Measurements from ENCODE around the gene RIN2. TPM values are rescaled to one million over a fixed set of nuclear protein-coding genes. Genes with fewer than 3 reads are reported as not detected.

The RIN2 gene
- total RNA-seq, 1 donor from 2014 or later: 27.1 TPM

DNA sequence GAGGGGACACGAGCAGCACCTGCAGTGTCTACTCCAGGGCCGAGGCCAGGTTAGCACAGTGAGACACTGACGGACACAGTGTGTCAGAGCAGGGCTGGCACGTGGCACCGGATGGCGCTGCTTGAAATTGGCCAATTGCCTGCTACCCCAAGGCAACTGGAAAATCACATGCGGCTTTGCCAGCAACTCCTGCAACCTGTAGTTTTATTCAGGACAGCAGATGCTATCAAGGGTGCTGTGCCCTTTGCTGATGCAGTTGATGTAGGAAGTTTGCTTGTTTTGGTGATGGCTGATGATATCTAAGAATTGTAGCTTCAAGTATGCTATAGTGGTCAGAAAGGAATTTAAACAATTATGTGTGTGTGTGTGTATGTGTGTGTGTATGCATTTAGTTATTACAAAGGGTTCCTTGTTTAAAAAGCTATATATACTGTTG lies 25.9 kb downstream of the RIN2 start:
- peaks cover 0 to 3% (median 0%) of the 10 kb centered on the region in 3 donors for H3K36me3 ChIP-seq (ENCODE audit: control insufficient read depth in 3 of 3, insufficient read depth in 3 of 3, low read length in 3 of 3)
- no peak overlapping the region for H3K27ac ChIP-seq (ENCODE audit: low read depth, low read length)
- H3K4me1 ChIP-seq (ENCODE audit: control insufficient read depth in 3 of 3, insufficient read depth in 3 of 3, low read length in 3 of 3): peaks cover 28 to 39% (median 38%) of the 10 kb centered on the region in 3 donors
- H3K9me3 ChIP-seq (ENCODE audit: control insufficient read depth in 3 of 3, low read length in 3 of 3): peaks cover 0 to 2% (median 0%) of the 10 kb centered on the region in 3 donors
- H3K4me3 ChIP-seq (ENCODE audit: low read length in 3 of 3): no peak overlapping the region
- H3K9ac ChIP-seq (ENCODE audit: low read depth in 1 of 3, low read length in 3 of 3): no peak overlapping the region
- no peaks in the 10 kb centered on the region for H3K27me3 ChIP-seq (ENCODE audit: control insufficient read depth in 3 of 3, insufficient read depth in 3 of 3, low read length in 3 of 3)

DNA sequence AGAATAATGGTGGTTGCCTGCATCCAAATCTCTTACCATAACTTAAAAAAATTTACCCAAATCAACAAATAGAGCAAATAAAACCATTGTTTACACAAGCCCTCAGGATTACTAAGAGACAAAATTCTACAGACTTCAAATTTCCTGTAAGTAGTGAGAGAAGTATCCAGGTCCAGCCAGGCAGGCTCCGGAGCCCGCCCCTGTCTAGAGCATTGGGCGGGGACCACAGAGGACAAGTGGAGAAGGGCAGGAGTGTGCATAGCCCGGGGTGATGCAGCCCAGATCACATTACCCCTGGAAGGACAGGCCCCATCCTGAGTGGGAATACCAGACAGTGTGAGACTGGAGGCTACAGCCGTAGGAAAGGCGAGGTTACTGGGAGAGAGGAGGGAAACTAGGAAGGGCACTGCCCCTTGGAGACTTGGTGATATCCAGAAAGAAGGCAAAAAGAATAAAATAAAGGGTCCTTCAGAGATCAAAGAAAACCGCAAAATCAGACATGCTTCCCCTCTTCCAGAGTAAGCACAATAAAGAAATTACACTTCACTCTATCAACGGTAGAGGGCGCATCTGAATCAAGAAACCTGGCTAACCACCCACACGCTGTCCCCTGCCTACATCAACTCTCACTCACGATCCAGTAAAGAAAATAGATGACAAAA lies 26.6 kb downstream of the RIN2 start:
- Histone ChIP-seq H3K27me3 (ENCODE audit: control insufficient read depth in 3 of 3, insufficient read depth in 3 of 3, low read length in 3 of 3) (no peaks in the 10 kb centered on the region), H3K9me3 (ENCODE audit: control insufficient read depth in 3 of 3, low read length in 3 of 3) (peaks cover 0 to 3% (median 0%) of the 10 kb centered on the region in 3 donors), H3K36me3 (ENCODE audit: control insufficient read depth in 3 of 3, insufficient read depth in 3 of 3, low read length in 3 of 3) (peaks cover 0 to 3% (median 0%) of the 10 kb centered on the region in 3 donors), H3K27ac (ENCODE audit: low read depth, low read length) (peak overlapping the region; percentile 60), H3K4me1 (ENCODE audit: control insufficient read depth in 3 of 3, insufficient read depth in 3 of 3, low read length in 3 of 3) (peaks cover 28 to 36% (median 35%) of the 10 kb centered on the region in 3 donors), H3K9ac (ENCODE audit: low read depth in 1 of 3, low read length in 3 of 3) (peak overlapping the region; percentile 45 to 57 (median 57)), H3K4me3 (ENCODE audit: low read length in 3 of 3) (peak overlapping the region in 1 of 3 donors; percentile 47)

DNA sequence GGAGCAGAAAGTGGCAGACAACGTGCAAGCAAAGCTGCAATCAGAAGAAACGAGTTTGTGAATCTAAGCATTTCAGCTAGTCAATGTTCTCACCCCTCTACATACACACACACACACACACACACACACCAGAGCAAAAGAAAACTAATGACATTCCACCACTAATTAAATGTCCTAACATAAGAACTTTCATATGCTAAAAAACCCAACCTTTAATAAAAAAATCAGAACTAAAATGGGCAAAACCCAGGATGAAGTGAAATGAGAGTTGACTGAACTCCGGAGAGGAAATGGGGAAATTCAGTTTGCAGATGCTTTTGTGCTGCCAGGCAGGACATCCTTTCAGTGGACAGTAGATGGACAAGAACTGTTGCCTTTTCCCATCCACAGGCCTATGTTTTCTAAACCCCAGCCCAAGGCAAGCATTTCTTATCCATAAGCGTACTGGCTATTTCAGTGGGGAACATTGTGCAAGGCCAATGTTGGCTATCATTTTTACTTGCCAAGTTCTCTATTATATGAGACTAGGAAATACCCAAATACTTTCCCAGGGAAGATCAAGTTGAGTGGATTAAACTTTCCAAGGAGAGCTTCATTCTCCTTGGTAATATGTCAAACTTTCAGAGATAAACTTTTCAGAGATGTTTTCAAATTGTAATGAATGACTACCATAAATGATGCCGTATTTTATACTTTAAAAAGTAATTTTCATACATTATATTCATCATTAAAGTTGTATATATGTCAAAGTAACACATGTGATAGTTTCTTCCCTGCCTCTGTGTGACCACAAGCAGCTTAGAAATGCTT lies 27.3 kb downstream of the RIN2 start:
- Histone ChIP-seq H3K27me3 (ENCODE audit: control insufficient read depth in 3 of 3, insufficient read depth in 3 of 3, low read length in 3 of 3) (no peaks in the 10 kb centered on the region), H3K36me3 (ENCODE audit: control insufficient read depth in 3 of 3, insufficient read depth in 3 of 3, low read length in 3 of 3) (peaks cover 0 to 3% (median 0%) of the 10 kb centered on the region in 3 donors), H3K4me3 (ENCODE audit: low read length in 3 of 3) (peak overlapping the region in 2 of 3 donors; percentile 28 to 47), H3K4me1 (ENCODE audit: control insufficient read depth in 3 of 3, insufficient read depth in 3 of 3, low read length in 3 of 3) (peaks cover 26 to 33% (median 33%) of the 10 kb centered on the region in 3 donors), H3K9ac (ENCODE audit: low read depth in 1 of 3, low read length in 3 of 3) (no peak overlapping the region), H3K9me3 (ENCODE audit: control insufficient read depth in 3 of 3, low read length in 3 of 3) (peaks cover 0 to 3% (median 0%) of the 10 kb centered on the region in 3 donors), H3K27ac (ENCODE audit: low read depth, low read length) (peak overlapping the region; percentile 60)

DNA sequence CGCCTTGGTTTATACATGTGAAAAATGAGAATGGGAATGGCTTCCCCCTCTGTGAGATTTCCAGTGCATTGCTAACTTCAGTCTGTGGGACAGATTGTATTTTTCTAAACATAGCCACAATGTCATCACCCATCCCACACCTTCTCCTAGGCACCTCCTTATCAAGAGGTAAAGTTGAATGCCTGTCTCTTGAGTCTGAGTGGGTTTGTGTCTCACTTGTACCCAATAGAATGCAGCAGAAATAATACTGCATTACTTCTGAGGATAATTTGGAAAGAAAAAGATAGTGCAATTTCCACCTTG lies 27.9 kb downstream of the RIN2 start:
- no peaks in the 10 kb centered on the region for H3K27me3 ChIP-seq (ENCODE audit: control insufficient read depth in 3 of 3, insufficient read depth in 3 of 3, low read length in 3 of 3)
- peak overlapping the region in 1 of 3 donors; percentile 28 for H3K4me3 ChIP-seq (ENCODE audit: low read length in 3 of 3)
- H3K9ac ChIP-seq (ENCODE audit: low read depth in 1 of 3, low read length in 3 of 3): no peak overlapping the region
- H3K27ac ChIP-seq (ENCODE audit: low read depth, low read length): peak overlapping the region; percentile 32
- peaks cover 0 to 3% (median 0%) of the 10 kb centered on the region in 3 donors for H3K9me3 ChIP-seq (ENCODE audit: control insufficient read depth in 3 of 3, low read length in 3 of 3)
- peaks cover 25 to 33% (median 32%) of the 10 kb centered on the region in 3 donors for H3K4me1 ChIP-seq (ENCODE audit: control insufficient read depth in 3 of 3, insufficient read depth in 3 of 3, low read length in 3 of 3)
- peaks cover 0 to 3% (median 0%) of the 10 kb centered on the region in 3 donors for H3K36me3 ChIP-seq (ENCODE audit: control insufficient read depth in 3 of 3, insufficient read depth in 3 of 3, low read length in 3 of 3)

DNA sequence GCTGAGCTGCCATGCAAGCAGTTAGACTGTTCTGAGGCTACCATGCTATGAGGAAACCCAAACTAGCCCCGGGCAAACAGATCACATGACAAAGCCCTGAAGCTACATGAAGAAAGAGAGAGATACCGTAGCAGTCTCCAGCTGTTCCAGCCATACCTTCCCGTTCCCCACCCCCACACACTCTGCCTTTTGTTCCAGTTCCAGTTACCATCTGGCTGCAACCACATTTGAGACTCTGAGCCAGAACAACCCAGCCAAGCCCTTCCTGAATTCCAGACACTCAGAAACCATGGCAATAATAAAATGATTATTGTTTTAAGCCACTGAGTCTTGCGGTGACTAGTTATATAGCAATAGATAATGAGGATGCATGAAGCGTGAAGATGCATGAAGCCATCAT lies 28.3 kb downstream of the RIN2 start:
- no peak overlapping the region for H3K9ac ChIP-seq (ENCODE audit: low read depth in 1 of 3, low read length in 3 of 3)
- H3K4me1 ChIP-seq (ENCODE audit: control insufficient read depth in 3 of 3, insufficient read depth in 3 of 3, low read length in 3 of 3): peaks cover 25 to 33% (median 32%) of the 10 kb centered on the region in 3 donors
- no peaks in the 10 kb centered on the region for H3K27me3 ChIP-seq (ENCODE audit: control insufficient read depth in 3 of 3, insufficient read depth in 3 of 3, low read length in 3 of 3)
- peaks cover 0 to 3% (median 0%) of the 10 kb centered on the region in 3 donors for H3K36me3 ChIP-seq (ENCODE audit: control insufficient read depth in 3 of 3, insufficient read depth in 3 of 3, low read length in 3 of 3)
- peak overlapping the region; percentile 32 for H3K27ac ChIP-seq (ENCODE audit: low read depth, low read length)
- H3K4me3 ChIP-seq (ENCODE audit: low read length in 3 of 3): peak overlapping the region in 2 of 3 donors; percentile 28 to 42
- H3K9me3 ChIP-seq (ENCODE audit: control insufficient read depth in 3 of 3, low read length in 3 of 3): peaks cover 0 to 3% (median 0%) of the 10 kb centered on the region in 3 donors

DNA sequence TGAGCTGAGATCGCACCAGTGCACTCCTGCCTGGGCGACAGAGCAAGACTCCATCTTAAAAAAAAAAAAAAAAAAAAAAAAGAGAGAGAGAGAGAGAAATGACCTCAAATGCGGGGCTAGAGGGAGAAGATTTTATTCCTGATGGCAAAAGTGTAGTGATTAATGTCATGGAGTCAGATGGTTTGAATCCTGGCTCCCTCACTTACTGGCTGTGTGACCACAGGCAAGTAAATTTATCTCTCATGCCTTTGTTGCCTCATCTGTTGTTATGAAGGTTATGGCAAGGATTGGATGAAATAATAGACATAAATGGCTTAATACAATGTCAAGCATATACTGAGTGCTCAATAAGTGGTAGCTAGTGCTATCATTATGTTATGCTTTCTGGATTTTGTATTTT lies 29.3 kb downstream of the RIN2 start:
- Histone ChIP-seq H3K4me3 (ENCODE audit: low read length in 3 of 3) (no peak overlapping the region), H3K27me3 (ENCODE audit: control insufficient read depth in 3 of 3, insufficient read depth in 3 of 3, low read length in 3 of 3) (no peaks in the 10 kb centered on the region), H3K9me3 (ENCODE audit: control insufficient read depth in 3 of 3, low read length in 3 of 3) (peaks cover 0 to 3% (median 0%) of the 10 kb centered on the region in 3 donors), H3K9ac (ENCODE audit: low read depth in 1 of 3, low read length in 3 of 3) (no peak overlapping the region), H3K27ac (ENCODE audit: low read depth, low read length) (no peak overlapping the region), H3K36me3 (ENCODE audit: control insufficient read depth in 3 of 3, insufficient read depth in 3 of 3, low read length in 3 of 3) (peaks cover 0 to 3% (median 1%) of the 10 kb centered on the region in 3 donors), H3K4me1 (ENCODE audit: control insufficient read depth in 3 of 3, insufficient read depth in 3 of 3, low read length in 3 of 3) (peaks cover 25 to 34% (median 32%) of the 10 kb centered on the region in 3 donors)

DNA sequence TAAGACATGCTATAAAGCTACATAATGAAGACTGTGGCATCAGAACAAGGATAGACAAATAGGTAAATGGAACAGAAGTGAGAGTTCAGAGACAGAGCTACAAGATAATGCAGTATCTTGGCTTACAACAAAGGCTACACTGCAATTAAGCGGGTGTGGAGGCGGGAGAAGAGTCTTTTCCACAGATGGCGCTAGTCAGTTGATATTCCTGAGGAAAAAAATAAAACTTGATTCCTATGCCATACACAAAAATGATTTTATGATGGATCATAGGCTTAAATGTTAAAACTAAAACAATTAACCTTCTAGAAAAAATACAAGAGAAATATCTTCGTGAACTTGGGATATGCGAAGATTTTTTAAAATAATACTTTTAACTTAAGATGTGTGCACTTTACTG lies 31.0 kb downstream of the RIN2 start:
- peaks cover 0 to 3% (median 0%) of the 10 kb centered on the region in 3 donors for H3K36me3 ChIP-seq (ENCODE audit: control insufficient read depth in 3 of 3, insufficient read depth in 3 of 3, low read length in 3 of 3)
- H3K4me1 ChIP-seq (ENCODE audit: control insufficient read depth in 3 of 3, insufficient read depth in 3 of 3, low read length in 3 of 3): peaks cover 21 to 32% (median 29%) of the 10 kb centered on the region in 3 donors

DNA sequence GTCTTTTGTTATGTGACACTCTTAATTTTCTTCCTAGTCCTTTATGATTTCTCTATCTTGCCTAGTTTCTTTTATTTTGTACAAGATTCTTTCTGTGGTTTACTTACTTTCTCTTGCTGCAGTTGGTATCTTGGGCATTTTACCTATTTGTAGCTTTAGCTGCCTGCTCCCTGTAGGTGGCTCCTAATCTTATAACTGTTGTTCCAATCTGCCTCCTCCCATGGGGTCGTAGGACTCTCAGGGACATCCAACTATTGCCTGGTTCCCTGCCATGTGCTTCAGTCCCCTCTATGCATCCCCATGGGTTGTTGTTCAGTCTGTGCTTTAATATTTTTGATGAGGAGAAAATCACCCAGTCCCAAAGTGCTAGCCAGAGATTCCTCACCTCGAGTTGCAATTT lies 31.4 kb downstream of the RIN2 start:
- H3K4me1 ChIP-seq (ENCODE audit: control insufficient read depth in 3 of 3, insufficient read depth in 3 of 3, low read length in 3 of 3): peaks cover 18 to 28% (median 25%) of the 10 kb centered on the region in 3 donors
- H3K4me3 ChIP-seq (ENCODE audit: low read length in 3 of 3): no peak overlapping the region
- H3K27ac ChIP-seq (ENCODE audit: low read depth, low read length): no peak overlapping the region
- peaks cover 0 to 3% (median 0%) of the 10 kb centered on the region in 3 donors for H3K9me3 ChIP-seq (ENCODE audit: control insufficient read depth in 3 of 3, low read length in 3 of 3)
- no peak overlapping the region for H3K9ac ChIP-seq (ENCODE audit: low read depth in 1 of 3, low read length in 3 of 3)
- peaks cover 0 to 3% (median 0%) of the 10 kb centered on the region in 3 donors for H3K36me3 ChIP-seq (ENCODE audit: control insufficient read depth in 3 of 3, insufficient read depth in 3 of 3, low read length in 3 of 3)
- H3K27me3 ChIP-seq (ENCODE audit: control insufficient read depth in 3 of 3, insufficient read depth in 3 of 3, low read length in 3 of 3): no peaks in the 10 kb centered on the region

More for the DNA sequence above, 31.0 kb downstream of the RIN2 start:
- H3K4me3 ChIP-seq (ENCODE audit: low read length in 3 of 3): no peak overlapping the region
- H3K9me3 ChIP-seq (ENCODE audit: control insufficient read depth in 3 of 3, low read length in 3 of 3): peaks cover 0 to 3% (median 0%) of the 10 kb centered on the region in 3 donors
- H3K27me3 ChIP-seq (ENCODE audit: control insufficient read depth in 3 of 3, insufficient read depth in 3 of 3, low read length in 3 of 3): no peaks in the 10 kb centered on the region
- H3K27ac ChIP-seq (ENCODE audit: low read depth, low read length): no peak overlapping the region
- no peak overlapping the region for H3K9ac ChIP-seq (ENCODE audit: low read depth in 1 of 3, low read length in 3 of 3)

DNA sequence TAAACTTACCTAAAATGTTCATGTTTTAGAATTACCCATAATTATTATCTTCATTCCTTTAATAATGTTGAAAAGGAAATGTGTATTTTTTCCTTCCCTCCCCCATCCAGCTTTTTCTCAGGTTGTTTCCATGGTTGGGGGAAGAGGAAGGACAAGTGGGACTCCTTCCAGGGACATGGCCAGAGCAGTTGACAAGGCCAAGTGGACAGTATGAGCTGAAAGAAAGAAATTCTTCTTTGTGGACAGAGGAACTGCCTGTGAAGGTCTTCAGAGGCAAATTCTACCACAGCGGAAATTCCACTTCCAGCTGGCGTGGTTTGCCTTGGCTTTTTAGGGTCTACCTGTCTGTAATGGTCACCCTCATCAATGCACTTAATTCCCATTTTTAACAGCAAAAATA lies 33.8 kb downstream of the RIN2 start:
- Histone ChIP-seq H3K27ac (ENCODE audit: low read depth, low read length) (no peak overlapping the region), H3K4me1 (ENCODE audit: control insufficient read depth in 3 of 3, insufficient read depth in 3 of 3, low read length in 3 of 3) (peaks cover 0 to 5% (median under 1%) of the 10 kb centered on the region in 3 donors), H3K4me3 (ENCODE audit: low read length in 3 of 3) (no peak overlapping the region)

More for the DNA sequence above, 33.8 kb downstream of the RIN2 start:
- peaks cover 0 to 3% (median 0%) of the 10 kb centered on the region in 3 donors for H3K36me3 ChIP-seq (ENCODE audit: control insufficient read depth in 3 of 3, insufficient read depth in 3 of 3, low read length in 3 of 3)
- H3K9ac ChIP-seq (ENCODE audit: low read depth in 1 of 3, low read length in 3 of 3): no peak overlapping the region
- no peaks in the 10 kb centered on the region for H3K27me3 ChIP-seq (ENCODE audit: control insufficient read depth in 3 of 3, insufficient read depth in 3 of 3, low read length in 3 of 3)
- H3K9me3 ChIP-seq (ENCODE audit: control insufficient read depth in 3 of 3, low read length in 3 of 3): peaks cover 0 to 3% (median 0%) of the 10 kb centered on the region in 3 donors
